ENCODE measurements around the gene PRKCI. TPM values are rescaled to one million over a fixed set of nuclear protein-coding genes. Genes with fewer than 3 reads are reported as not detected.

The PRKCI gene
- 82.5 and 98.0 TPM in 2 replicates for total RNA-seq

GRCh38 chr3:170221924-170222646 lies at the start of gene PRKCI:
Gene PRKCI (plus strand): TSS chr3:170222424. CDS start chr3:170222670, 246 bp downstream.

GRCh38 chr3:170180908-170181885 lies 41.0 kb upstream of the PRKCI start, which contains the start of gene PHC3:
Gene PHC3 (minus strand): TSS chr3:170181733. CDS start chr3:170181715, 18 bp downstream.

Other genes starting within 250 kb of the PRKCI start
- gene GPR160, start 184.4 kb upstream of the PRKCI start, total RNA-seq, result 0.23 TPM in 1 of 2 replicates, not detected in the other
- 25.8 and 29.2 TPM in 2 replicates for gene PHC3, start 40.7 kb upstream of the PRKCI start, total RNA-seq
- 172 and 261 TPM in 2 replicates for gene SKIL, start 135.3 kb downstream of the PRKCI start, total RNA-seq
- gene CLDN11, start 196.4 kb downstream of the PRKCI start, total RNA-seq, result 175 and 630 TPM in 2 replicates